Hematopoietic multipotent progenitor cell treated with erythropoietin and hydrocortisone succinate and interleukin-3 and kit ligand, for 4 days (in vitro differentiated cells): ENCODE measurements around the gene ATP5F1D.

Experiments used
- DNase-seq: peaks from one replicate; pipeline ENCODE4 v3.0.0-alpha.2; 2015

ATP5F1D gene

DNA sequence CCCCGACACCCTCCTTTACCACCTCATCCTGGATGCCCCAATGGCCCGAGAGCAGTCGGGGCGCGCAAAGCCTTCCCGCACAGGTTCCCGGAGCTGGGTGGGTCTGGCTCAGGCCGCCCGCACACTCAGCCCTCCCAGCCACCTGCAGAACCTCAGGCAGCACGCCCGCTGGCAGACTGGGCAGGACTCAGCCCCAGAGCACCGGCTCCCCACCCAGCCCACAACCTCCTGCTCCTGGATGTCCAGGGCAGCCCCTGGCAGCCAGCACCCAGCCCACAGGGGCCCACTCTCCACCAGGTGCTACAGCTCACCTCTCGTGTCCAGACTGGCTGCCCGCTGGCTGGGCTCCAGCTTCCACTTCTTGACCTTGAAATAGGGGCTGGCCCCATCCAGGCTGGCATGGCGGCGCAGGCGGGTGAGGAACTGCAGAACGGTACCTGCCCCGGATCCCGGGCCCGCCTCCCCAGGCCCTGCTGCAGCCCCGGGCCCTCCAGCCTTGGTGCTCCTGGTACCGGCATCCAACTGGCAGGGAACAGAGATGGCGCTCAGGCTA is 8.4 kb upstream of the ATP5F1D start:
- no peak for DNase-seq

DNA sequence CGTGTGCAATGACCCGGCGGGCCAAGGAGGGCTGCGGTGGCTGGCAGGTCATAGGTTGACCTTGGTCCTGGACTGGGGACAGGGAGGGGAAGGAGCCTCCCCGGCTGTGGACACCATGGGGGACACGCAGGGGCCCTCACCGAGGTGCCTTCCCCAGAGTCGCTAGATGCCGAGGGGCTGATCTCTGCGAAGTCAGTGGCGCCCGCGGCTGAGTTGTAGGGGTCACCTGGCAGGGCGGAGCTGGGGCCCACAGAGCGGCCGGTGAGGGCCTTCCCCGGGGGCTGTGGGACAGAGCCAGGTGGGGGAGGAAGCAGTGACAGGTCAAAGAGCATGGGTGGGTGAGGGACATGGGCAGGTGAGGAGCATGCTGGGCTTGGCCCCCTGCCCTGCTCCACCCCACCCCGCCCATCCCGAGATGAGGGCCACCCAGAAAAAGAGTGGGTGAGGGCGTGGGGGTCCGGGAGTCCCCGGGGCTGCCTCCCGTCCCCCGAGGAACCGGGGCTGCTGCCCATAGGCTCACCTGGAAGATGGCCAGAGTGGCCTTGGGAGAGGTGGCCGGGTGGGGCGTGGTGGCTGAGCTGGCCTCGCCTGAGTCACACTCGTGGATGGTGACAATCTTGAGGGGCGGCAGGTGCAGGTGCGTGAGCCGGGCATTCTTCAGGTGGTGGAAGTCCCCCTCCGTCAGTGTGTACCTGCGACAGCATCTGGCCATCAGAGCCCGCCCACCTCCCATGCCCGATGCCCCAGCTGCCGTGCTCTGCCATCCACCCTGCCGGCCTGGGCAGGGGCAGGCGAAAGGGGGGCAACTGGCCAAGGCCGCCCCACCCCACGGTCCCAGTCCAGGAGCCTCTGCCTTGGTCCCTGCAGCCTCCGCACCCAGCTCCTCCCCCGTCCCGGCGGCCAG is 7.2 kb upstream of the ATP5F1D start:
- DNase-seq = no peak

DNA sequence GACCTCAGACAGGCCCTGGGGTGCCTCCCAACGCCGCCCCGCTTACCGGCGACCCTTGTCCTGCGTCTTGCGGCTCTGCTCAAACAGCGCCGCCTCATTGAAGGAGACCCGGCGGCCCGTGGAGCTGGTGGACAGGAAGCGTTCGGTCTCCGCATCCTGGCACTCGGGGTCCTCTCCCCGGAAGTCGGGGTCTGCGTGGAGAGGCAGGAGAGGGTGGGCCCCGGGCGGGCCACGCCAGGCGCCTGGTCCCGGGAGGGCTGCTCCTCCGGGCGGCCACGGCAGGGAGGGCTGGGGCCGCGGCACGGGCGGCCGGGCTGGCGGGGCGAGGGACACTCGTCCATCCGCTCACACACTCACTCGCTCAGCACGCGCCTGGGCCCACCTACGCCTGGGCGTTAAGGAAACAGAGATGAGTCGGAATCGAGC is 6.6 kb upstream of the ATP5F1D start:
- no peak for DNase-seq

DNA sequence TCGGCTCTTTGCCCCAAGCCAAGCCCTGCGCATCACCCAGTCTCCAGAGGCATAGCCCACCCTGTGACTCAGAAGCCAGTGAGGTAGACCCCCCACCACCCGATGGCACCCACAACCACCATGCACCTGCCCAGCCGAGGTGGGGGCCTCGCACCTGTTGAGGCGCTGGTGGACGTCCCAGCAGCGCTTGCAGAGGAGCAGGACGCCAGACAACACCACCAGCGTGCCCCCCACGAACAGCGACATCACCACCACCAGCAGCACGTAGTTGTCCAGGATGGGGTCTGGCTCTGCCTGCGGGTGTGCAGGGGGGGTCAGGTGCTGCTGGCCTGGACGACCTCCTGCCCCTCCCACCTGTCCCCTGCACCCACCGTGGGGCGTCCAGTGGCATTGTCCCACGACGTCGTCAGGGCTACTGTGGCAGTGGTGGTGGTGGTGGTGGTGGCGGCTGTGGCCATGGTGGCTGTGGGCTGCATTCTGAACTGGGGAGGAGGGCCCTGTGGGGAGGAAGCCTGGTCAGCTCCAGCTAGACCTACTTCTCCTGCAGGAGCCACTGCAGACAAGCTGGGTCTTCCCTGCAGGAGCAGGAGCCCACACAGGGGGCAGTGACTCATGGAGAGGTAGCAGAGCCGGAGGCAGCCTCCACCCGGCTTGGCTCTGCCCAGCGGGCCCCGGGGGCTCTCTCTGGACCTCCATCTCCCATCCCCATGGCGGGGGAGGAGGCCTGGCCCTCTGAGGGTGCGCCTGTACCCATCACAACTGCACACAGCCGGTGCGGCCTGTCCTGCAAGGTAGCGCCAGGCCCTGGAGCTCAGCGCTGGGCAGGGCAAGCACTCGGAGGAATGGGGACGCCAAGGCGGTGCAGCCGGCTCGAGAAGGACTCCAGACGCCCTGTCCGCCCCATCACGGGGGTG is 5.7 kb upstream of the ATP5F1D start:
- DNase-seq = no peak

DNA sequence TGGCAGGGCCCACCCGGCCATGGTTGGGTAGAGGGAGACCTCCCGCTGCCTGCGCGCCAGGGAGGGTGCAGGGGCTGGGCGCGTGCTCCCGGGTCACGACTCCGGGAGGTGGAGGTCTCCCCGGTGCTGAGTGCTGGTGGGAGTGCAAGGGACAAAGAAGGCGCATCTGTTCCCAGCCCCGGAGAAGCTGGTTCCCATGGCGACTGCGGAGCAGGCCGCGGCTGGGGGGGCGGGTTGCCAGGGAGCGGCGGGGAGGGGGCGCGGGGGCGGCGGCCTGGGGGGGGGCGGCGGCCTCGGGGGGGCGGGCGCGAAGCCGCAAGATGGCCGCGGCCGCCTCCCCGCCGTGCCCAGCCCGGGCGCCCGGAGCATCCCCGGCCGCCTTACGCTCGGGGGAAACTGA is 5.0 kb upstream of the ATP5F1D start:
- DNase-seq = no peak

DNA sequence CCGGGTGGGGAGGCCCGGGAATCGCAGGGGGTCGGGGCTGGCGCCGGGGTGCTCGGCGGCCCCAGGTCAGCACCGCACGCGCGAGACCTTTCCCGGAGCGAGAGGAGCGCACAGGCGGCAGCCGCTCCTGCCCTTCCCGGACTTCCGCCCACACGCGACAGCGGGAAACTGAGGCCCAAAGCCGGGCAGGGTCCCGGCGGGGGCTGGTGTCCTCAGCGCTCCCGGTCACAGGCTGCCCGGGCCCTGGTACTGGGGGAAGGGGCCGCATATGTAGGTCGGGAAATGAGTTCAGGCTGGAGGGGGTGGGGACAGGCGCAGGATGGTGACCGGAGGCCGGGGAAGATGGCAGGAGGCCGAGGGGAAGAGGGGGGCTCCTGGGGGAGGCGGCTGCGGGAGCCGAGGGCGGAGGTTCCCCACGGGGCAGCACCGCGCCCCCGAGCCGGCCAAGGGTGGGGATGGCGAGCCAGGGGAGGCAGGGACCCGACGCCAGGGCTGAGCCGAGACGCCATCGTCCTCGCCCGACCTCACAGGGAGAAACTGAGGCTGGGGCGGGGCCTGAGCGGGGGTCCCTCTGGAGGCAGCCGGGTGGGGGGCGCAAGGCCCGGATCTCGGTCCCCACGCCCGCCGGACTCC is 4.4 kb upstream of the ATP5F1D start:
- no peak for DNase-seq

DNA sequence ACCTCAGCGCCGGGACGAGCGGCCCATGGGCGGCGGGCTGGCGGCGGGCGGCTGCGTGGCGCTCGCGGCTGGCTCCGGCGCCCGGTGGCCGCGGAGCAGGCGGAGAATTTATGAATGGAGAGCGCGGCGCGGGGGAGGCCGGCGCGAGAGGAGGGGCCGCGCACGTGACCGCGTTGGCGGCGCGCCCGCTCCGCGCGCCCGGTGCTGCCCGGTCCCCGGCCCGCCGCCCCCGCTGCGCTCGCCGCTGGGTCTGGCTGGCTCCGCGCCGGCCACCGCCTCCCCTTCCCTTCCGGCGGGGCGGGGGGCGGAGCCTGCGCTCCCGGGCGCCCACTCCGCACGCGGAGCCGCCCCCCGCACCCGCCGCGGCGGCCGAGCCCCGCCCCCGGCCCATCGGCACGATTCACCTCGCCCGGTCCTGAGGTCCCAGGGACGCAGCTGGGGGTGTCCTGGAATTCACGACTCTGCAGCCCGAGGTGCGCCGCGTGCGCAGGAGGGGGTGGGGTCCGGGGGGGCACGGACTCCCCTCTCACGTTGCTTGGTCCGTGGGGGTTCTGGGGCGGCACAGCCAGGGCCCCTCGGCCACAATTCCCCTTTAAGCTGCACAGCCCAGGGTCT is 3.7 kb upstream of the ATP5F1D start, which contains the start of gene CBARP:
Gene CBARP, minus strand, starts transcription at position 252 of the 615 bp plus-strand sequence. CDS start 1,905 bp downstream, outside the sequence.
- DNase-seq = peak; percentile 53

DNA sequence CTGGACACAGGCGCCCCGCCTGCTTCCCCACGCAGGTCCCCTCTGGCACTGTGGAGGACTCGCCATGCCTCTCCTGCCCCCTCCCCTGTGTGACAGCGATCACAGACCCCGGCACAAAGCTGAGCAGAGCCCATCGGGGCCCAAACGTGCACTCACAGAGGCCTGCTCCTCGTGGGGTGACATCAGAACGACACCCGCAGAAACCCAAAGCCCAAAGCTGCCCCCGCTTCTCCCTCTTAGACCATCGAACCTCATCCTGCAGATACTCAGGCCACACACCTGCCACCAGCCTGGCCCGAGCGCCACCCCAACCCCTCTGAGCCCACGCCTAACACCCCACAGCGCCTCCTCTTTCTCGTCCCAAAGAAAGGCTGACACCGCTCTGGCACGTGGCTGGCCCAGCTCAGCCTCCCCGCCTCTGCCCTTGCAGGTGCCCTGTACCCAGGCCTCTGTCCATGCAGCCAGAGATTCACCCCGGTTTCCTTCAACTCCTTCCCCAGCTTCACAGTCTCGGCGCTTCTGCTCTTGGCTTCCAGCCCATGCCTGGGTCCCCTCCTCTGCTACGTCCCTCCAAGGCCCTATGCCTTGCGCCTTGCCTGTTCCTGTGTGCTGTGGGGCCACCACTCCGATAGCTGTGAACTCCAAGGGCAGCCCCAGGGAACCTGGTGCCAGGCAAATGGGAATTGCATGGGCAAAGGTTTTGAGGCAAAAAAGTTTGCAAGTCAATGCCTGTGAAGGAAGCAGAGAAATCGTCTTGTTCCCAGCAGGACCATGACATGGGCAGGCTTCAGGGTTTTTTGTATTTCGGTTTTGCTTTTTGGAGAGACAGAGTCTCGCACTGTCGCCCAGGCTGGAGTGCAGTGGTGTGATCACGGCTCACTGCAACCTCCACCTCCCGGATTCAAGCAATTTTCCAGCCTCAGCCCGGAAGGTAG is 2.9 kb upstream of the ATP5F1D start:
- no peak for DNase-seq

DNA sequence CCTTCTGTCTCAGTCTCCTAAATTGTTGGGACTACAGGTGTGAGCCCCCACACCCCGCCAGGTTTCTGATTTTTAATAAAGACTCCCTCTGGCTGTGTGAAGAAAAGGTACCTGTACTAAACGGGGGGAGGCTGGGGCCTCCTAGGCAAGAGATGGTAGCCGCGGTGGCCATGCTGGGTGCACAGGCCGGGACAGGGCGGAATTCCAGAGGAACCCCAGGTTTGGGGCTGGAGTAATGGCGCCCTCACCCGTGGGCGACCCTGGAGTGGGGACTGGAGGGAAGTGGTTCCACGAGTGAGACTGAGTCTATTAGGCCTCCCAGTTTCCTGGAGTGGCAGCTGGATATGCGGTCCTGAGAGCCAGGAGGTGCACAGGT is 2.1 kb upstream of the ATP5F1D start:
- DNase-seq = no peak

DNA sequence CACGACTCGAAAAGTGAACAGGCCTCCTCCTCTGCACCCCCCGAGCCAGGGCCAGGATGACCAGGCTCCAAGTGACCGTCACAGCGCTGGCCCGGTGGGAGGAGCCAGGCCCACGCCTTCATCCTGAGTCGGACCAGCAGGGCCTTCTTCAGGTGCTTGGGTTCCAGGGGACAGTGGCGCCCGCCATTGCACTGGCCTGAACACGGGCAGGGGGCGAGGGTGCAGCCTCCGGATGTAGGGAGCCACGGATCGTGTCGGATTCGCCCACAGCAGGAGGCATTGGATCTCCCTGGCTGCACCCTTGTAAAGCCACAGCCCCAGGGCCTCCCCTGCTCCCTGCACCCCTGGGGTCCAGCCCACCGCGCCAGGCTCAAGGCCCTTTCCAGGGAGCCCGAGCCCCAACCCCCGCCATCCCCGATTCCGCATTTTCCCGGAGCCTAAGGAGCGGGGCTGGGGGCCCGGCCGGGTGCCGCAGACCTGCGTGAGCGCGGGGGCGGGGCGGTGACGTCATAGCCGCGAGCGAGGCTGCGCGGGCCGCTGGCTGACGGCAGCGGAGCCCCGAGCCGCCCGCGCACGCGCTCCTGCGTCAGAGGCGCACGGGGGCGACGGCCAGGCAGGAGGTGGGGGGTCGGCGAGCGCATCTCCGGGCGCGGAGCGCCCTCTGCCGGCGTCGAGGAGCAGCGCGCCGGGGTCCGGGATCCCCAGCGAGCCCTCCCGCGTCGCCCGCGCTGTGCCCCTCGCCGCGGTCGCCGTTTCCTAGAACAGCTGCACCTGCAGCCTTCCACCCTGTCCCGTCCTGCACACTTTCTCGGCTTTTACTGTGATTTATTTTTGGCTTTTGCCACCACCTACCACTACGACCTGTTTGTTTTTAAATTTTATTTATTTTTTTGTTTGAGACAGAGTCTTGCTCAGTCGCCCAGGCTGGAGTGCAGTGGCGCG is 1.5 kb upstream of the ATP5F1D start:
- DNase-seq = peak; percentile 96

DNA sequence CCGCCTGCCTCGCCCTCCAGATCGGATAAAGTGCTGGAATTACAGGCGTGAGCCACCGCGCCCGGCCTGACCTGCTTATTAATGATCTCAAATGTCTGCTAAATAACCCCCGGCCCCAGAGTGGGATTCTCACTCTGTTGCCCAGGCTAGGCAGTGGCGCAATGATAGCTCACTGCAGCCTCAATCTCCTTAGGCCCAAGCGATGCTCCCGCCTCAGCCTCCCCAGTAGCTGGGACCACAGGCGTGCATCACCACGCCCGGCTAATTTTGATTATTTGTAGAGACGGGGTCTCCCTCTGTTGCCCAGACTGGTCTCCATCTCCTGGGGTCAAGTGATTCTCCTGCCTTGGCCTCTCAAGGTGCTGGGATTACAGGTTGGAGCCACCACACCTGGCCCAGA is 626 bp upstream of the ATP5F1D start:
- DNase-seq = no peak

DNA sequence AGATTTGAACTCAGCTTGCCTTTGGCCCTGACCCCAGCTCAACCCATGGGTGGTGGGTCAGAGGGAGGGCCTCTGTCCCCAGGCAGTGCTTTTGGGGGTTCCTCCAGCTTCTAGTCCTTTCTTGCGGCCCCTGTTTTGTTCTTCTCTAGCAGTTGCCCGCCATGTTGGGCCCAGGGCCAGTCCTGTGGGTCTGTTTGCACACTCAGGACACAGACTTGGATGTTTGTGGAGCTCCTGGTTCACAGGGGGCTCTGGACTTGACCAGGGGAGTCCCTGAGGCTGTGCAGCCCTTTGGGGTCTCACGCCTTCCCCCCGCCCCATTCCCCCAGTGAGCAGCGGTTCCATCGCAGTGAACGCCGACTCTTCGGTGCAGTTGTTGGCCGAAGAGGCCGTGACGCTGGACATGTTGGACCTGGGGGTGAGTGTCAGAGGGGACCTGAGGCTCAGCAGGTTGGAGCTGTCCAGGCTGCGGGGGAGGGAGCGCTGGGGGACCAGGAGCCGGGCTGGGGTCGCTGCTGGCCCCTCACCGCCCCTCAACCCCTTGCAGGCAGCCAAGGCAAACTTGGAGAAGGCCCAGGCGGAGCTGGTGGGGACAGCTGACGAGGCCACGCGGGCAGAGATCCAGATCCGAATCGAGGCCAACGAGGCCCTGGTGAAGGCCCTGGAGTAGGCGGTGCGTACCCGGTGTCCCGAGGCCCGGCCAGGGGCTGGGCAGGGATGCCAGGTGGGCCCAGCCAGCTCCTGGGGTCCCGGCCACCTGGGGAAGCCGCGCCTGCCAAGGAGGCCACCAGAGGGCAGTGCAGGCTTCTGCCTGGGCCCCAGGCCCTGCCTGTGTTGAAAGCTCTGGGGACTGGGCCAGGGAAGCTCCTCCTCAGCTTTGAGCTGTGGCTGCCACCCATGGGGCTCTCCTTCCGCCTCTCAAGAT is 2.5 kb downstream of the ATP5F1D start:
- peak; percentile 93 for DNase-seq

DNA sequence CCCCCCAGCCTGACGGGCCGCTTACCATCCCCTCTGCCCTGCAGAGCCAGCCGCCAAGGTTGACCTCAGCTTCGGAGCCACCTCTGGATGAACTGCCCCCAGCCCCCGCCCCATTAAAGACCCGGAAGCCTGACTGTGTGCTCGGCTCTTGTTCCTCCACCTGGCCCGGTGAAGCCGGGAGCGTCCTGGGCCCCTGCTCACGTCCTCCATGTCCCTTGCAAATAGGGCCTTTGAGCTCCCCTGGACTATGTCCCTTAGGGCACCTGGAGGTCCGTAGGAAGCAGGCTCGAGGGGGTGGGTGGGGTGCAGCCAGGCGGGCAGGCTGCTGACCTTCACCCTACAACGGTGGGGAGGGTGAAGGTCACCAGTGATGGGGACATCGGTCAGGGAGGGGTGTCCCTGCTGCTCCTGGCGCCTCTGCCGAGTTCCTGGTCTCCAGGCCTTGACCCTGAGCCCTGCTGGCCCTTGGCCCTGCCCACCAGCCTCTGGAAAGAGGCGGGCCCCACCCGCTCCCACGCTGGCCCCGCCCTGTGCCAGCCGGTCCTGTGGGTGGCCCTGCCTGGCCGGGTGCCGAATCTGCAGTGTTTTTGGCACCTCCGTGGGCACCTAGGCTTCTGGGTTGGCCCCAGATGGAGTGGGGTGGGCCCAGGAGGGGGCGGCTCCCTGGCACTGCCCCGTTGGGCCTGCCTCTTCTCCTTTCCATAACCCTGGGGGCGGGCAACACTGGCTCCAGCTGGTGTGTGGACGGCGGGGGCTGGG is 3.3 kb downstream of the ATP5F1D start:
- peak; percentile 63 for DNase-seq

DNA sequence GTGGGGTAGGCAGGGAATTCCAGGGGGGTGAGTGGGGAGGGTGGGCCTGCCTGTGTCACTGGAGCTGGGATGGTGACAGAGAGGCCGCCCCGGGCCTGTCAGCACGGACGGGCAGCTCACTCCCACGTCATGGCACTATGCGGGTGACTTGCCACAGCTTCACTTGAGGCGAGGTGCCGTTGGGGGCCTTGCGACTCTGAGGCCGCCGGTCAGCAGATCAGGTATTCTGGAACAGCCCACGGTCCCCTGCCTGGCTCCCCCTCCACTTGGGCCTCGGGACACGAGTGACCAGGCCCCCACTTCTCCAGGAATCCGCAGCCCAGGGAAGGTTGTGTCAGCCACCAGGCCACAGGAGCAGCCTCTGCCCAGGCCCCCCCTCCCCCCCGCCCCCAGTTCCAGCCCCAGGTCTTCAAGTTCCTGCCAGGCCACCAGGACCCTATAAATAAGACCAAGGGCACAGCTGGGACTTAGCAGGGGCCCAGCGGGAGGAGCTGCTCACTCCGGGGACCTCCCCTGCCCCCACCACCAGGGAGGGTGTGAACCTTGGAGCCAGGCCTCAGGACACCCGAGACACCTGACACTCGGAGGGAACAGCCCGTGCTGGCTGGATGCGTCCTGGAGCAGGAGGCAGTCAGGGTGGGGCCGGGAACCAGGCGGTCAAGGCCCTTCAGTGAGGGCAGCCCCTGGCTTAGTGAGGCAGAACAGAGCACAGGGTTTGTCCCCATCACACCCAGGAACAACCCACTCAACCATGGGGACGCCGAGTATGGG is 4.1 kb downstream of the ATP5F1D start:
- no peak for DNase-seq

DNA sequence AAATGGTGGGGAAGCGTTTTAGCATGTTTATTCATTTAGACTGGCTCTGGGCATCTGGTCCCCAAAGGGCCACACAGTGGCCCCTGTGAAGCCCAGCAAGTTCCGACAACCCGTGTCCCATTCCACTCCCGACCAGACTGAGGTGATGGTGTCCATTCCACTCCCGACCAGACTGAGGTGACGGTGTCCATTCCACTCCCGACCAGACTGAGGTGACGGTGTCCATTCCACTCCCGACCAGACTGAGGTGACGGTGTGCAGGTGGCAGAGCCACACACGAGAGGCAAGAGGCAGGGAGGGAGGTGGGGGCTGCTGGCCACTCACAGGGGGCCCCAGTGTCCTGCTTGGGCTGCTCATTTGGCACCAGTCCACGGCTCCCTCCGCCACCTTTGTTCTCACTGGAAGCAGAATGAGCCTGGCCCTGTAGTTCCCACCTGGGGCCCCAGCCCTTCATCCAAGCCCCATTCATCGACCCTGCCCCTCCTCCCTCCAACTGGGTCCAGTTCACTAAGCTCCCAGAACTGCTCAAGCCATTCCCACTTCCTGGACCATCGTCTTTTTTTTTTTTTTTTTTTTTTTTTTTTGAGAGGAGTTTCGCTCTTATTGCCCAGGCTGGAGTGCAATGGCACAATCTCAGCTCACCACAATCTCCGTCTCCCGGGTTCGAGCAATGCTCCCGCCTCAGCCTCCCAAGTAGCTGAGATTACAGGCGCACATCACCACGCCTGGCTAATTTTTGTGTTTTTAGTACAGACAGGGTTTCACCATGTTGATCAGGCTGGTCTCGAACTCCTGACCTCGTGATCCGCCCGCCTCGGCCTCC is 4.9 kb downstream of the ATP5F1D start:
- DNase-seq = peak; percentile 11

DNA sequence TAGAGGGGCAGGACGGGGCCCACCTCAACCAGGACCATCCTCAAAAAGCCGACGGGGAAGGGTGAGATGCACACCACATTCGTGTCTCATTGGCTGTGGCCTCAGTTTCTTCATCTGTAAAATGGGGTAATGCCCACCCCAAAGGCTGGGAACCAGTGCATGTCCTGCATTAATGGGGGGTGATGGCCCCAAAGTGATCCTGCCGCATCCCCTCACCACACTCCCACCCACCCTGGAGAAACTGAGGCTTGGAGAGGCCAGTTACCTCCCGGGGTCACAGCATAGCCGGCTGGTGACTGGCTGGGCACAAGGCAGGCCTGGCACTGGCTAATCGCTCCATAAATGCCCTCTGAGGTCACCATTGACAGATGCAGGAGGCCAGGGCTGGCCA is 6.2 kb downstream of the ATP5F1D start:
- DNase-seq = no peak
